ENCODE measurements around the gene CTTN. TPM values are rescaled to one million over a fixed set of nuclear protein-coding genes. Genes with fewer than 3 reads are reported as not detected.

CTTN gene
- total and polyA plus RNA-seq, 9 of the 15 experiments (the other 6 are each of a cell fraction or from before 2014, with no cell fraction given) = 9.9 to 158 (median 99.7) TPM

GRCh38 chr11:70483077-70483861 is 84.9 kb downstream of the CTTN start (continued):
- no peak for TF ChIP-seq IRF1 (CRISPR knock-in tag; IDR thresholded peaks at IDR 0.05; ENCODE audit: borderline replicate concordance)
- TF ChIP-seq PHB2 (IDR thresholded peaks at IDR 0.05; ENCODE audit: low read depth) = no peak
- TF ChIP-seq CBX8 (IDR thresholded peaks at IDR 0.05; ENCODE audit: borderline replicate concordance, extremely low read depth, low read depth, low read length, poor library complexity, severe bottlenecking) = no peak
- TF ChIP-seq USF2 (CRISPR knock-in tag; IDR thresholded peaks at IDR 0.05) = no peak
- no peak for TF ChIP-seq MITF (IDR thresholded peaks at IDR 0.05)
- no peak for TF ChIP-seq ZNF146 (CRISPR knock-in tag; IDR thresholded peaks at IDR 0.05; ENCODE audit: unreplicated experiment)
- TF ChIP-seq GTF2A2 (tag; IDR thresholded peaks at IDR 0.05) = no peak
- no peak for TF ChIP-seq ZNF644 (tag; IDR thresholded peaks at IDR 0.05; ENCODE audit: low read depth)
- TF ChIP-seq MED1 (CRISPR knock-in tag; IDR thresholded peaks at IDR 0.05; ENCODE audit: borderline replicate concordance) = no peak
- no peak for TF ChIP-seq ARID3B (CRISPR knock-in tag; IDR thresholded peaks at IDR 0.05; ENCODE audit: borderline replicate concordance)
- no peak for TF ChIP-seq ARID4B (CRISPR knock-in tag; IDR thresholded peaks at IDR 0.05)
- no peak for TF ChIP-seq CREB3L1 (IDR thresholded peaks at IDR 0.05; ENCODE audit: borderline replicate concordance, low read depth)
- no peak for TF ChIP-seq FOXP1 (CRISPR knock-in tag; IDR thresholded peaks at IDR 0.05)

All from K562 (cell line).